HG03280 (cell line): ENCODE data around the gene ADD3.

Source experiments
- ATAC-seq: cut with Tn5 transposase; IDR thresholded peaks from one replicate; pipeline ENCODE4 v1.9.1; 2021; ENCODE audit warnings: mild to moderate bottlenecking, moderate library complexity; ENCODE audit not compliant: unreplicated experiment

ADD3 gene

DNA sequence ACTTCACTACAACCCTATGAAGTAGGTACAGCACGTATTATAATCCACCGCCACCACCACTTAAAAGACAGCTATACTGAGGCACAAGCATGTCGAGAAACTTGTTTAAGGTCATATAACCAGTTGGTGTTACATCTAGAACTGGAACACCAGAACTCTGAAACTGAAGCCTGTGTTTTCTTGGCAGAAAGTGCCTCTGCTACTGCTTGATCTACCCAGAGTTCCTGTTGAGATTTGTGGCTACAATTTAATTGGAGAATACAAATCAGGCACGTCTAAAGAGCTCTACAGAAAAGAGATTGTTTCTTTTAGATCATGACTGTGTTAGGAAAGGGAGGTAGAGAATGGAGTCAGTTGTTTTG, 4.3 kb upstream of the ADD3 start:
- no peak for ATAC-seq

DNA sequence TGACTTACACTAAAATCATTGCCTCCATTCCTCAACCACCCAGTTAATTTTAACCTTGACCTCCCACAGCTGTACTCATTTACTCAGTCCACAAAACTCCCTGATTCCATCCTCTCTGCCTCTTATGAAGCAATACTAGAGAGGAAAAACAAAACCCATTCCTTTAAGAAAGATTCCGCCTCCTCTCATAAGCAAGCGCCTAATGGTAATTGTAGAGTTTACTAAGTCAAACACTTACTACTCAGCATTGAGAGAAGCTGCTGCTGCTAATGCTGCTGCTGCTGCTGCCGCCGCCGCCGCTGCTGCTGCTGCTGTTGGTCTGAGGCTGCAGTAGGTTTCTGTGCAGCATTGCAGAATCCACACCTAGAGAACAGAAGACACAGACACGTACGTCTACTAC, 2.1 kb upstream of the ADD3 start:
- no peak for ATAC-seq

- ATAC-seq = no peak
Observed at GRCh38 chr10:110006358-110007160, 1.2 kb upstream of the ADD3 start.

DNA sequence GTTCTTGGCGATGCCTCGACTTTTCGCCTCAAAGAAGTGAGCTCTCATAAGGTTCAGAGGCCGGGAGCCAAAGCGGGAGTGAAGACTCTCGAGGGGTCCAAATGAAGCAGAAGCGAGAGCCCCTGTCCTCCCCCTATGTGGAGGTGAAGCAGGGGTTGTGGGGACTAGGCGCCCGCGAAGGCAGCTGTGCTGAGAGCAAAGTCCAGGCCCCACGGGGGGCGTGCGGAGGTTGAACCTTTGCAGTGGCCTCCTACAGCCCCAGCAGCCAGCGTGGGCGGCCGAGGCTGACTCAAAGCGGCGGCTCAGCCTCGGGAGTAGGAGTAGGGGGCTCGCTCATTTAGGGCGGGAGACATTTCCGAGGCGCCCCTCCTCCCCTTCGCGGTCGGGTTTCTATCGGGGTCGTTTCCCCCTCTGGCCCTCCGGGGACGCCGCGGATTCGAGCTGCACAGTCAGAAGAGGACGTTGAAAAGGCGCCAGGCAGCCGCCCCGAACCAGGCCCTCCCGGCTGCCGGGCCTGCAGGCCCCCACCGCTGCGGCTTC, 553 bp upstream of the ADD3 start:
- peak; percentile 27 for ATAC-seq

- peak; percentile 24 for ATAC-seq
Observed at GRCh38 chr10:110008518-110009339, 945 bp downstream of the ADD3 start.

- ATAC-seq = peak; percentile 22
Observed at GRCh38 chr10:110009736-110010475, 2.1 kb downstream of the ADD3 start.

- ATAC-seq = no peak
Observed at GRCh38 chr10:110010486-110011378, 2.9 kb downstream of the ADD3 start.

DNA sequence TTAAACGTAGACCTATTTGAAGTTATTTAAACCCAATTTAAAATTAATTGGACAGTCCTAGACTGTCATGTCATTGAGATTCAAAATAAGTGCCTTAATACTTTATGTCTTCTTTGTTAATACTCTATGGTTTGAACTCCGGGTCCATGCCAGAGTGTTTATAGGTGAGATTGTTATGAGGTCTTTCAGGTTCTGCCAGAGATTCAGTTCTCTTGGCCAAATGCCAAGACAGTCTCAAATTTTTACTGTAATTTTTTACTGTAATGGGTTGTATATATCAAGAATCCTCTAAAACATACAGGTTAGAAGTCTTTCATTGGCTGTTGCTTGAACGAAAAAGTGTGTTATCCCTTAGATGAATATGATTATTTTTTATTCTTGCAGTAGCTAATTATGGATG, 3.9 kb downstream of the ADD3 start:
- no peak for ATAC-seq

DNA sequence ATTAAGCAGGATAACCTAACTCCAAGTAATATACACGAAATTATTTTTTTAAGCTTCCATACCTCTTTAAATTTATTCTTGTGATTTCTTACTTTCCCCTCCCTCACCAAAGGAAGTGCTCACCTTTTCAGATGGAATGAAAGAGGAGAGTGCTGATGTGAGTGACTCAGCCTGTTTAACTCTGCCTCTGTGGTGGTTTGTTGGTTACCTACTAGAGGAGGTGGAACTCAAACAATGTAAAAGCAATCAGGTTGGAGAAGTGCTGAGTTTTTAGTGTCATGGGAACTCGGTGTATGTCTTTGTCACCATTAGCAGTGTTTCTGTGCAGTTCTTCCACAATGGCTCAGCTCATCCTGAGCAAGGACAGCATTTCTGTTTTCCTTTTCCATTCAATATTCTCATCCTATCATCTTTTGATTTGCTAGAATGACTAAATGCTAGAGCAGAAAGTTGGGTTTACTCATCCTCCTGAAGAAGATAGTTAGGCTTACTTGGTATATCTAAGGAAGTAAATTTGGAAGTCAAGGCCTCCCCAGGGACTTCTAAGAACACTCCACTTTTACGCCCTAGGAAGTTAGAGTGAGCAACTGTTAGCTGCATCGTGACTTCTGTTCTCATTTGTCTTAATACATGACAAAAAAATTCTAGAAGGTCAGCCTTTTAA, 6.0 kb downstream of the ADD3 start:
- ATAC-seq = no peak

- no peak for ATAC-seq
Observed at GRCh38 chr10:110016039-110016438, 8.3 kb downstream of the ADD3 start.

DNA sequence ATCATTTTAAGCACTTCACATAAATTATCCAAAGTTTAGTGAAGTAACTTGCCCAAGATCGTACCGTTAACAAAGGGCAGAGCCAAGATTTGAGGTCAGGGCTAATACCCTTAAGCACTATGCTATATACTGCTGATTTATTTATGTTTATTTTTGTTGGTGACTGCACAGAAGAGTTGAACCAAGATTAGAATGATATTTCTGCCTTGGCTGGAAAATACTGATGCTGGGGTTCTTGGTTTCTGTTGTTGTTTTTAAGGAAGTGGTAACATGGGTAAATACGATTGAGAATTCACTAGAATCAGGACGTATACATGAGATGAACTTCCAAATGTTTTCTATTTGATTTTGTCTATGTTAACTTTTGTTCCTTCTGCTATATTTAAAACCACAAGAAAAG, 9.3 kb downstream of the ADD3 start:
- ATAC-seq = no peak

DNA sequence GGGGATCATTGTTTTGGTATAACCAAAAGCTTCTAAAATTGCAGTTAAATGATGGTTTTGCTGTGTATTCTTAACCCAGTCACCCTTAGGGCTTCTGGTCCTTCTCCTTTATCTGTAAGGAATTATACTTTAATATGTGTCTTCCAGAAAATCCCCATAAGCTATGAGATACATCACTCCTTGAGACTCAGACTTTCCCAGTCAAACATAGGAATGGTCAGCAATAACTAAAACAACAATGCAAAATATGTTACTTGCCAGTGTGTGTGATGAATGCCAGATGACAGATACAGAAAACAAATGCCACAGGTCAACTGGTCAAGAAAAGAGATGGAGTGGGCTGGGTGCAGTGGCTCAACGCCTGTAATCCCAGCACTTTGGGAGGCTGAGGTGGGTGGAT, 10.1 kb downstream of the ADD3 start:
- no peak for ATAC-seq

GRCh38 chr10:110020265-110020664, 12.5 kb downstream of the ADD3 start:
- ATAC-seq = no peak

- no peak for ATAC-seq
Observed at GRCh38 chr10:110022716-110023504, 15.1 kb downstream of the ADD3 start.

GRCh38 chr10:110023785-110024465, 16.1 kb downstream of the ADD3 start:
- no peak for ATAC-seq

- no peak for ATAC-seq
Observed at GRCh38 chr10:110029450-110029849, 21.7 kb downstream of the ADD3 start.

DNA sequence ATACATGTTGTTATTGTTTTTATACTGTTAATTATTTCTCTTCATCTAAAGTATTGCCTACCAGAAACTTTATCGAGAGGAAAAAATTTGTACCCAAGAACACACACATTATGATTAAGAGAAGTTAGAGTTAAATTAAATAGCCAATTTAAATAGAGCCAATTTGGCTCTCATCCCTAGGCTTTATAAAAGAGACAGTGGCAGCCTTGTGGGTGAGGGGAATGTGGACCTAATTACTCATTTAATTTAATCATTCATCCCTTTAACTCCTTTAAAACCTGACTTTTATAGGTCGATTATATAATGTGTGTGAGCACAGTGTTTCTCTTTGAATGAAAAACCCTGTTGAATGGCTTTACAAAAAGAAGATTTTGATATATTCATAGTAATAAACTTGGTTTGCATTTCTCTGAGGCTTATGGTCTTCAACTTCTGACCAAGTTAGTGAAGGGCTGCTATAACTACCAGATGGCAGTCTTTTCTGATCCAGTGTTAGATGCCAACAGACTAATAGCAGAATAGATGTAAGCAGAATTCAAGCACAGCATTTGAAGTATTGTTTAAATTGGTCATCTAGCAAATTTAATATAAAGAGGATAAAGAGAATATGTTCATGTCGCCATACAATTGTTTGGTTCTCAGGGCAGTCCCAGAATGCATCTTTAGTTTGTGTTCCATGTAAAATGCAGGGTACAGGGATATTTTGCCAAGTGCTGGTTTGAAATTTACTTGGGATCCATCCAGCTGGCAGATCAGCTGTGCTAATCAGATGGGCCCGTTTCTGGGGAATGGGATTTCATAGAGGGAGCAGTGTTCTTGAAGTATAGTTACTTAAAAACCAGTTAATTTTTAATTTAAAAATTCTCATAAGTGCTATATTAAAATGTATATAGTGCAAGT, 25.3 kb downstream of the ADD3 start:
- no peak for ATAC-seq
